ENCODE results near the gene AMT.

Gene AMT

GRCh38 chr3:49461443-49462171, 39.3 kb upstream of the AMT start:
- no peaks in the 10 kb centered on the region for H3K36me3 ChIP-seq
- TF ChIP-seq Cebpa-rat (IDR thresholded peaks at IDR 0.05): no peak
- peaks cover 8% of the 10 kb centered on the region; the same call in 1 of the 2 replicates for H3K4me1 ChIP-seq
- no peak overlapping the region for H3K4me3 ChIP-seq
- no peaks in the 10 kb centered on the region for H3K9me3 ChIP-seq
- H3K27ac ChIP-seq: no peak overlapping the region
- H4K20me1 ChIP-seq: no peaks in the 10 kb centered on the region
- H3K9ac ChIP-seq: 0 out of 2 replicates have a peak overlapping the region, but pooled peaks have one; percentile 12
- H3K4me2 ChIP-seq: no peak overlapping the region
- no peaks in the 10 kb centered on the region for H3K27me3 ChIP-seq

DNA sequence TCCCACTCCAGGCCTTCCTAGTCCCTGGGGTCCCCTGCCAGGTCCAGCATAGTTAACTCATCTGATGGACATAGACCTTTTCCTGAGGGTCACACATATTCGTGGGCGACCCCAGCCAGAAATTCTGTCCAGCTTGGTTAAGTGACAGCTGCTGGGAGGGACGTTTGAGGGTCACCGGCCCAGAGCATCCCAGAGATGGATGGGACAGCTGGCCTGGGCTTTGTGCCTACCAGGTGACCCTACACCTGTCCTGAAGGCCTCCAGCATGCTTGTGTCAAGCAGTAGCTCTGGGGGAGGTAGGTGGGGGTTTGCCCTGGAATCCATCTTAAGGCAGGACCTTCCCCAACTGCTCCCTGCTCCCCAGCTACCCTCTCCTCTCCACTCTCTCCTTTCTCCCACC, 38.7 kb upstream of the AMT start:
- no peak for TF ChIP-seq Cebpa-rat (IDR thresholded peaks at IDR 0.05)
- peaks cover 5% of the 10 kb centered on the region; the same call in 1 of the 2 replicates for H3K4me1 ChIP-seq
- no peaks in the 10 kb centered on the region for H3K27me3 ChIP-seq
- no peak overlapping the region for H3K27ac ChIP-seq
- H4K20me1 ChIP-seq: no peaks in the 10 kb centered on the region
- H3K4me2 ChIP-seq: no peak overlapping the region
- H3K36me3 ChIP-seq: no peaks in the 10 kb centered on the region
- no peak overlapping the region for H3K4me3 ChIP-seq
- H3K9ac ChIP-seq: no peak overlapping the region
- no peaks in the 10 kb centered on the region for H3K9me3 ChIP-seq

DNA sequence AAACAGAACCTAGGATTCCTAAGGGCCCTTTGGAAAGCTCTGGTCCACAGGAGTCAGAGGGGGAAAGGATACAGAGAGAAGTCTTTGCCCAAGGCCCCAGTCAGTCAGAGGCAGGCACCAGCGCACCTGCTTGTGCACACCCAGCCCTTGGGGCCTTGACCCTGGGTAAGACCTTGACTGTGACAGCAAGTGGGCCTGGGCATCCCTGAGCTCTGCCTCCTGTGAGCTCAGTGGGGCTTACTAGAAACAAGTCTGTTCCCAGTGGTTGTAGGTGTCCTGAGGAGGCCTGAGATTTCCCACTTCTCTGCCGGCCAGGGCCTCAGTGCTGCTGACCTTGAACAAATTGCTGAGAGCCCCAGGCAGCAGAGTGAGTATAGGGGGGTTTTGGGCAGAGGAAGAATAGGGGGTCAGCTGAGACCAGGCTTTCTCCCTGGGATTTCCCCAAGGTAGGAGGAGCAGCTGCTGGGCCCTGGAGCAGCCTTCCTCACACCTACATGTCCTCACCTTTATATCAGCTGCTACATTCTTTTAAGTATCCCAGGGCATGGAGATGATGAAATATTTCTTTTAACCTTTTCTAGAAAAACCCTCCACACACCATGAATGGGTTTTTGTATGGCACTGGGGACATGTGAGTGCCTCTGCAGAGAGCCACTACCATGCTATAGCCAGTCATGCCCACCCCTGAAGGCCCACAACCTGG, 38.1 kb upstream of the AMT start:
- H3K4me2 ChIP-seq: no peak overlapping the region
- H3K4me3 ChIP-seq: no peak overlapping the region
- no peaks in the 10 kb centered on the region for H3K36me3 ChIP-seq
- H3K9me3 ChIP-seq: no peaks in the 10 kb centered on the region
- no peak for TF ChIP-seq Cebpa-rat (IDR thresholded peaks at IDR 0.05)
- H3K27me3 ChIP-seq: no peaks in the 10 kb centered on the region
- H4K20me1 ChIP-seq: no peaks in the 10 kb centered on the region
- H3K27ac ChIP-seq: no peak overlapping the region
- H3K9ac ChIP-seq: no peak overlapping the region
- no peaks in the 10 kb centered on the region for H3K4me1 ChIP-seq

DNA sequence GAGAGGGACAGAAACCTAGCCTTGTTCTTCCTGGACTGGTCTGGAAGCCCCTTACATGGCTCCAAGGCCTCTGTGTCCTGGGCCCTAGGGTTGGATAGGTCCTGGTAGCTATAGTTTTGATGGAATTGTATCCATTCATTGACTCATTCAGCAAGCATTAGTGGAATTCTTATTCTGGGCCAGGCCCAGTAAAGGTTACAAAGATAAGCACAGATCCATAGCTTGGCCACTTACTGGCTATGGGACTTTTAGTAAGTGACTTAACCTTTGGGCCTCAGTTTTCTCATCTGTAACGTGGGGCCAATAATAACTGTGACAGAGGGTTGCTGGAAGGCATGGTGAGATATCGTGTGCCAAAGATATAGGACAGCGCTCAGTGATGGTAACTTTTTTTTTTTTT, 34.2 kb upstream of the AMT start:
- Histone ChIP-seq H4K20me1 (no peaks in the 10 kb centered on the region), H3K27ac (no peak overlapping the region), H3K4me1 (peaks cover 21% of the 10 kb centered on the region)

DNA sequence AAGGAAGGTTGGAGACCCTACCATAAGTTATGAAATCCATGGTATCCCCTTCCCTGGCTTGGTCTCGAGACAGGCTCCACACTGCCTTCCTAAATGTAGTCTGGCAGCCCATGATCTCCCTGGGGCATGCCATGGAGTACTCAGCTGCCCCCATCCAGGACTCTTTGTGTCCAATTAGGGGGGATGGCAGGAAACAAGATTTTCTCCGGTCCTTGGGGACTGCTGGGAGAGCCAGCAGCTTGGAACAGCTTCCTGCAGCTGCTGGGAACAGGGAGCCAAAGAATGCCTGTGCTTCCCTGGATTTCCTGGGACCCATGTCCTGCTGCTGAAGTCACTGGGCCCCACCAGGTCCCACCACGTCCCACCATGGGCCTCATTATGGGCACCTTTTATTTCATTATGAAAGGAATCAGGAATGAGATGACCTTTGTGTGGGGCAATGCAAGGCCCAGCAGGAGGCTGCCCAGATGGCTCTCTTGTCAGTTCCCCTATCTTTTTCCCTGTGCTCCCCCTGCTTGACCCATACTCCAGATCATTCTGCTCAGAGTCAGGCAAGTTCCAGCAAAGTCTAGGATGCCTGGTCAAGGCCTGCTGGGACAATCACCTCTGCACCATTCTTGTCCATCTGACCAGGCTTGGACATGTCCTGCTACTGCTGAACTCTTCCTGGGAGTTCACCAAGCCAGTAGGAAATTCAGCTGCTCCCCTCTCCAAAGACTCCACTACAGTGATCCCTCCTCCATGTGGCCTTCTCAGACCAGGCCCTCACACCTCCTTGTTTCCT, 32.8 kb upstream of the AMT start:
- H4K20me1 ChIP-seq: no peaks in the 10 kb centered on the region
- H3K36me3 ChIP-seq: no peaks in the 10 kb centered on the region
- H3K4me2 ChIP-seq: no peak overlapping the region
- H3K4me3 ChIP-seq: no peak overlapping the region
- H3K27ac ChIP-seq: no peak overlapping the region
- no peaks in the 10 kb centered on the region for H3K9me3 ChIP-seq
- no peak overlapping the region for H3K9ac ChIP-seq
- H3K4me1 ChIP-seq: peaks cover 21% of the 10 kb centered on the region
- H3K27me3 ChIP-seq: no peaks in the 10 kb centered on the region
- TF ChIP-seq Cebpa-rat (IDR thresholded peaks at IDR 0.05): no peak

More for the DNA sequence above, 34.2 kb upstream of the AMT start:
- H3K27me3 ChIP-seq: no peaks in the 10 kb centered on the region
- H3K4me2 ChIP-seq: no peak overlapping the region
- TF ChIP-seq Cebpa-rat (IDR thresholded peaks at IDR 0.05): no peak
- no peak overlapping the region for H3K9ac ChIP-seq
- H3K9me3 ChIP-seq: no peaks in the 10 kb centered on the region
- no peaks in the 10 kb centered on the region for H3K36me3 ChIP-seq
- H3K4me3 ChIP-seq: no peak overlapping the region

- no peak for TF ChIP-seq Cebpa-rat (IDR thresholded peaks at IDR 0.05)
- Histone ChIP-seq H3K27ac (no peak overlapping the region), H3K4me1 (peaks cover 21% of the 10 kb centered on the region), H4K20me1 (no peaks in the 10 kb centered on the region), H3K9me3 (no peaks in the 10 kb centered on the region), H3K9ac (no peak overlapping the region), H3K4me3 (no peak overlapping the region), H3K4me2 (no peak overlapping the region), H3K27me3 (no peaks in the 10 kb centered on the region), H3K36me3 (no peaks in the 10 kb centered on the region)
These were observed 32.2 kb upstream of the AMT start for GRCh38 chr3:49454458-49454857.

GRCh38 chr3:49453621-49454020, 31.3 kb upstream of the AMT start:
- Histone ChIP-seq H3K4me2 (peak overlapping the region; percentile 48), H3K9ac (peak overlapping the region; percentile 26; the same call in 1 of the 2 replicates), H3K27me3 (no peaks in the 10 kb centered on the region), H3K27ac (no peak overlapping the region), H3K9me3 (no peaks in the 10 kb centered on the region), H3K4me1 (peaks cover 26% of the 10 kb centered on the region), H4K20me1 (no peaks in the 10 kb centered on the region), H3K4me3 (no peak overlapping the region), H3K36me3 (no peaks in the 10 kb centered on the region)
- no peak for TF ChIP-seq Cebpa-rat (IDR thresholded peaks at IDR 0.05)

DNA sequence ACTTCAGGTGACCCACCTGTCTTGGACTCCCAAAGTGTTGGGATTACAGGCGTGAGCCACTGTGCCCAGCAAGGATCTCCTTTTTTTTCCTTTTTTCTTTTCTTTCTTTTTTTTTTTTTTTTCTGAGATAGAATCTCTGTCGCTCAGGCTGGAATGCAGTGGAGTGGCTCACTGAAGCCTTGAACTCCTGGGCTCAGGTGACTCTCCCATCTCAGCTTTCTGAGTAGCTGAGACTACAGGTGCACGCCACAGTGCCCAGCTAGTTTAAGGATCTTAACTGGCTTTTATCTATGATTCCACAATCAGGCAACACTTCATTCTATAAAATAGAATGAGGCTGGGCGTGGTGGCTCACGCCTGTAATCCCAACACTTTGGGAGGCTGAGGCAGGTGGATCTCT, 23.1 kb upstream of the AMT start:
- Histone ChIP-seq H3K9ac (no peak overlapping the region), H3K4me3 (no peak overlapping the region), H3K27ac (peak overlapping the region; percentile 88), H3K36me3 (no peaks in the 10 kb centered on the region), H3K4me1 (peaks cover 62% of the 10 kb centered on the region), H4K20me1 (no peaks in the 10 kb centered on the region), H3K27me3 (no peaks in the 10 kb centered on the region), H3K4me2 (peak overlapping the region; percentile 82; the same call in 1 of the 2 replicates), H3K9me3 (no peaks in the 10 kb centered on the region)
- no peak for TF ChIP-seq Cebpa-rat (IDR thresholded peaks at IDR 0.05)

- no peaks in the 10 kb centered on the region for H3K36me3 ChIP-seq
- no peak overlapping the region for H3K9ac ChIP-seq
- H3K4me3 ChIP-seq: no peak overlapping the region
- H3K27me3 ChIP-seq: no peaks in the 10 kb centered on the region
- H3K9me3 ChIP-seq: no peaks in the 10 kb centered on the region
- H3K4me1 ChIP-seq: peaks cover 11% of the 10 kb centered on the region
- no peak overlapping the region for H3K4me2 ChIP-seq
- no peak overlapping the region for H3K27ac ChIP-seq
- no peaks in the 10 kb centered on the region for H4K20me1 ChIP-seq
- no peak for TF ChIP-seq Cebpa-rat (IDR thresholded peaks at IDR 0.05)
These were observed 12.5 kb upstream of the AMT start for GRCh38 chr3:49434731-49435130.

GRCh38 chr3:49428752-49429080, 6.4 kb upstream of the AMT start:
- Histone ChIP-seq H3K4me3 (peak overlapping the region; percentile 69), H4K20me1 (no peaks in the 10 kb centered on the region), H3K27me3 (no peaks in the 10 kb centered on the region), H3K36me3 (peaks cover 17% of the 10 kb centered on the region), H3K4me1 (peaks cover 46% of the 10 kb centered on the region), H3K9ac (peak overlapping the region; percentile 83), H3K4me2 (peak overlapping the region; percentile 92), H3K27ac (peak overlapping the region; percentile 92), H3K9me3 (no peaks in the 10 kb centered on the region)
- TF ChIP-seq Cebpa-rat (IDR thresholded peaks at IDR 0.05): no peak
